ENCODE data around the gene ALPG.
"Not testable (repeated sequence)": the region's sequence is repeated elsewhere in the genome, so short reads cannot be mapped to it uniquely, and the experiment has no call there.

DNA sequence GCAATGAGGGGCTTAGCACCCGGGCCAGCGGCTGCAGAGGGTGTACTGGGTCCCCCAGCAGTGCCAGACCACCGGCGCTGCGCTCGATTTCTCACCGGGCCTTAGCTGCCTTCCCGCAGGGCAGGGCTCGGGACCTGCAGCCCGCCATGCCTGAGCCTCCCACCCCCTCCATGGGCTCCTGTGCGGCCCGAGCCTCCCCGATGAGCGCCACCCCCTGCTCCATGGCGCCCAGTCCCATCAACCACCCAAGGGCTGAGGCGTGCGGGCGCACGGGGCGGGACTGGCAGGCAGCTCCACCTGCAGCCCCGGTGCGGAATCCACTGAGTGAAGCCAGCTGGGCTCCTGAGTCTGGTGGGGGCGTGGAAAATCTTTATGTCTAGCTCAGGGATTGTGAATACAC, 40.2 kb upstream of the ALPG start:
- not testable (repeated sequence) for TF ChIP-seq EP300 (IDR thresholded peaks at IDR 0.05; ENCODE audit: low read length); POLR2A (conservative IDR thresholded peaks at IDR 0.05); HINFP (tag; conservative IDR thresholded peaks at IDR 0.05; ENCODE audit: low read depth); SETDB1 (IDR thresholded peaks at IDR 0.05; ENCODE audit: low read length); ZNF583 (CRISPR knock-in tag; IDR thresholded peaks at IDR 0.05)
- TF ChIP-seq, protein P1, sequence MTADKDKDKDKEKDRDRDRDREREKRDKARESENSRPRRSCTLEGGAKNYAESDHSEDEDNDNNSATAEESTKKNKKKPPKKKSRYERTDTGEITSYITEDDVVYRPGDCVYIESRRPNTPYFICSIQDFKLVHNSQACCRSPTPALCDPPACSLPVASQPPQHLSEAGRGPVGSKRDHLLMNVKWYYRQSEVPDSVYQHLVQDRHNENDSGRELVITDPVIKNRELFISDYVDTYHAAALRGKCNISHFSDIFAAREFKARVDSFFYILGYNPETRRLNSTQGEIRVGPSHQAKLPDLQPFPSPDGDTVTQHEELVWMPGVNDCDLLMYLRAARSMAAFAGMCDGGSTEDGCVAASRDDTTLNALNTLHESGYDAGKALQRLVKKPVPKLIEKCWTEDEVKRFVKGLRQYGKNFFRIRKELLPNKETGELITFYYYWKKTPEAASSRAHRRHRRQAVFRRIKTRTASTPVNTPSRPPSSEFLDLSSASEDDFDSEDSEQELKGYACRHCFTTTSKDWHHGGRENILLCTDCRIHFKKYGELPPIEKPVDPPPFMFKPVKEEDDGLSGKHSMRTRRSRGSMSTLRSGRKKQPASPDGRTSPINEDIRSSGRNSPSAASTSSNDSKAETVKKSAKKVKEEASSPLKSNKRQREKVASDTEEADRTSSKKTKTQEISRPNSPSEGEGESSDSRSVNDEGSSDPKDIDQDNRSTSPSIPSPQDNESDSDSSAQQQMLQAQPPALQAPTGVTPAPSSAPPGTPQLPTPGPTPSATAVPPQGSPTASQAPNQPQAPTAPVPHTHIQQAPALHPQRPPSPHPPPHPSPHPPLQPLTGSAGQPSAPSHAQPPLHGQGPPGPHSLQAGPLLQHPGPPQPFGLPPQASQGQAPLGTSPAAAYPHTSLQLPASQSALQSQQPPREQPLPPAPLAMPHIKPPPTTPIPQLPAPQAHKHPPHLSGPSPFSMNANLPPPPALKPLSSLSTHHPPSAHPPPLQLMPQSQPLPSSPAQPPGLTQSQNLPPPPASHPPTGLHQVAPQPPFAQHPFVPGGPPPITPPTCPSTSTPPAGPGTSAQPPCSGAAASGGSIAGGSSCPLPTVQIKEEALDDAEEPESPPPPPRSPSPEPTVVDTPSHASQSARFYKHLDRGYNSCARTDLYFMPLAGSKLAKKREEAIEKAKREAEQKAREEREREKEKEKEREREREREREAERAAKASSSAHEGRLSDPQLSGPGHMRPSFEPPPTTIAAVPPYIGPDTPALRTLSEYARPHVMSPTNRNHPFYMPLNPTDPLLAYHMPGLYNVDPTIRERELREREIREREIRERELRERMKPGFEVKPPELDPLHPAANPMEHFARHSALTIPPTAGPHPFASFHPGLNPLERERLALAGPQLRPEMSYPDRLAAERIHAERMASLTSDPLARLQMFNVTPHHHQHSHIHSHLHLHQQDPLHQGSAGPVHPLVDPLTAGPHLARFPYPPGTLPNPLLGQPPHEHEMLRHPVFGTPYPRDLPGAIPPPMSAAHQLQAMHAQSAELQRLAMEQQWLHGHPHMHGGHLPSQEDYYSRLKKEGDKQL (CRISPR knock-in tag; IDR thresholded peaks at IDR 0.05; ENCODE audit: borderline replicate concordance): not testable (repeated sequence)
- TF ChIP-seq, protein P2, sequence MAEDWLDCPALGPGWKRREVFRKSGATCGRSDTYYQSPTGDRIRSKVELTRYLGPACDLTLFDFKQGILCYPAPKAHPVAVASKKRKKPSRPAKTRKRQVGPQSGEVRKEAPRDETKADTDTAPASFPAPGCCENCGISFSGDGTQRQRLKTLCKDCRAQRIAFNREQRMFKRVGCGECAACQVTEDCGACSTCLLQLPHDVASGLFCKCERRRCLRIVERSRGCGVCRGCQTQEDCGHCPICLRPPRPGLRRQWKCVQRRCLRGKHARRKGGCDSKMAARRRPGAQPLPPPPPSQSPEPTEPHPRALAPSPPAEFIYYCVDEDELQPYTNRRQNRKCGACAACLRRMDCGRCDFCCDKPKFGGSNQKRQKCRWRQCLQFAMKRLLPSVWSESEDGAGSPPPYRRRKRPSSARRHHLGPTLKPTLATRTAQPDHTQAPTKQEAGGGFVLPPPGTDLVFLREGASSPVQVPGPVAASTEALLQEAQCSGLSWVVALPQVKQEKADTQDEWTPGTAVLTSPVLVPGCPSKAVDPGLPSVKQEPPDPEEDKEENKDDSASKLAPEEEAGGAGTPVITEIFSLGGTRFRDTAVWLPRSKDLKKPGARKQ (CRISPR knock-in tag; IDR thresholded peaks at IDR 0.05): not testable (repeated sequence)
- TF ChIP-seq, protein P3, sequence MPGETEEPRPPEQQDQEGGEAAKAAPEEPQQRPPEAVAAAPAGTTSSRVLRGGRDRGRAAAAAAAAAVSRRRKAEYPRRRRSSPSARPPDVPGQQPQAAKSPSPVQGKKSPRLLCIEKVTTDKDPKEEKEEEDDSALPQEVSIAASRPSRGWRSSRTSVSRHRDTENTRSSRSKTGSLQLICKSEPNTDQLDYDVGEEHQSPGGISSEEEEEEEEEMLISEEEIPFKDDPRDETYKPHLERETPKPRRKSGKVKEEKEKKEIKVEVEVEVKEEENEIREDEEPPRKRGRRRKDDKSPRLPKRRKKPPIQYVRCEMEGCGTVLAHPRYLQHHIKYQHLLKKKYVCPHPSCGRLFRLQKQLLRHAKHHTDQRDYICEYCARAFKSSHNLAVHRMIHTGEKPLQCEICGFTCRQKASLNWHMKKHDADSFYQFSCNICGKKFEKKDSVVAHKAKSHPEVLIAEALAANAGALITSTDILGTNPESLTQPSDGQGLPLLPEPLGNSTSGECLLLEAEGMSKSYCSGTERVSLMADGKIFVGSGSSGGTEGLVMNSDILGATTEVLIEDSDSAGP (CRISPR knock-in tag; IDR thresholded peaks at IDR 0.05): not testable (repeated sequence)
